Left forelimb (tissue), 1 donor: Measurements from ENCODE around the gene INTS7.
"Not testable (repeated sequence)": the region's sequence is repeated elsewhere in the genome, so short reads cannot be mapped to it uniquely, and the experiment has no call there.

Experiments
- DNase-seq: peaks from one replicate; pipeline ENCODE4 v3.0.0-alpha.2; 2018; ENCODE audit warnings: low spot score

INTS7 gene

GRCh38 chr1:211975152-211975941 is 60.0 kb downstream of the INTS7 start:
- DNase-seq: no peak

GRCh38 chr1:211973541-211973940 is 61.8 kb downstream of the INTS7 start:
- DNase-seq: no peak

- no peak for DNase-seq
Observed at GRCh38 chr1:211968200-211968834, 67.0 kb downstream of the INTS7 start.

GRCh38 chr1:211967704-211968103 is 67.7 kb downstream of the INTS7 start:
- DNase-seq: no peak

- DNase-seq: no peak
Observed at GRCh38 chr1:211965108-211965805, 70.1 kb downstream of the INTS7 start.

- DNase-seq: no peak
Observed at GRCh38 chr1:211959680-211960079, 75.7 kb downstream of the INTS7 start.

GRCh38 chr1:211959221-211959620 is 76.1 kb downstream of the INTS7 start:
- DNase-seq: no peak

- DNase-seq: not testable (repeated sequence)
Observed at GRCh38 chr1:211954028-211954427, 81.3 kb downstream of the INTS7 start.

GRCh38 chr1:211953543-211953942 is 81.8 kb downstream of the INTS7 start:
- not testable (repeated sequence) for DNase-seq

GRCh38 chr1:211952299-211952698 is 83.1 kb downstream of the INTS7 start:
- DNase-seq: no peak

GRCh38 chr1:211951856-211952255 is 83.5 kb downstream of the INTS7 start:
- DNase-seq: no peak

- no peak for DNase-seq
Observed at GRCh38 chr1:211948377-211948776, 87.0 kb downstream of the INTS7 start.

- no peak for DNase-seq
Observed at GRCh38 chr1:211947396-211948295, 87.7 kb downstream of the INTS7 start.

- DNase-seq: no peak
Observed at GRCh38 chr1:211944733-211945500, 90.4 kb downstream of the INTS7 start.

GRCh38 chr1:211942583-211942982 is 92.8 kb downstream of the INTS7 start:
- DNase-seq: no peak

GRCh38 chr1:211939876-211940468 is 95.4 kb downstream of the INTS7 start:
- DNase-seq: no peak

GRCh38 chr1:211938561-211938997 is 96.8 kb downstream of the INTS7 start:
- no peak for DNase-seq

GRCh38 chr1:211937422-211937821 is 97.9 kb downstream of the INTS7 start:
- DNase-seq: not testable (repeated sequence)

GRCh38 chr1:211935448-211935970 is 99.8 kb downstream of the INTS7 start:
- no peak for DNase-seq

- no peak for DNase-seq
Observed at GRCh38 chr1:211933946-211934714, 101.2 kb downstream of the INTS7 start.
